Stimulated activated CD8-positive, alpha-beta memory T cell treated with anti-CD3 and anti-CD28 coated beads, Interleukin-4, amount 100 ng/mL, for 1 hour (primary cell): ENCODE measurements around the gene GPR89A.
"Not testable (repeated sequence)": the region's sequence is repeated elsewhere in the genome, so short reads cannot be mapped to it uniquely, and the experiment has no call there.

ENCODE experiments used
- DNase-seq, 2 donors: peaks; one replicate each; pipeline ENCODE4 v3.0.0-alpha.2; 2020; ENCODE audit warnings: low read depth in 2 of 2, low spot score in 1 of 2

The GPR89A gene

GRCh38 chr1:145684858-145685257 is 77.1 kb downstream of the GPR89A start:
- DNase-seq, result not testable (repeated sequence)

GRCh38 chr1:145686078-145686477 is 78.3 kb downstream of the GPR89A start:
- DNase-seq, result not testable (repeated sequence)

DNA sequence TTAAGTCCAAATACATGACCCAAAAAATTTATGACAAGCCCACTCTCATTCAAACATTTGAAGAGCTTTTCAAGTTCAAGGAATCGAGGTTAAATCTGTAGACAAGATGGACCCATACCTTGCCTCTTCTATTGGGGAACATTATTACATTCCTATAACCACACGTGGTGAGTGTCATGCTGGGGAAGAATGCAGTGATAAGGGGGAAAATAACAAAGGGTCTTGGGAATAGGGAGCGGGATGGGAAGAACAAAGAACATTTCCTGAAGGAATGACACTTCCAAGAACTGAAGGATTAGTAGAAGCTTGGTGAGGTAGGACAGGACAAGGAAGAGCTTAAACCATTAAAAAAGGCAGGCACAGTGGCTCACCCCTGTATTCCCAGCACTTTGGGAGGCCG is 80.5 kb downstream of the GPR89A start:
- no peak for DNase-seq

- DNase-seq, result no peak
Observed at GRCh38 chr1:145688924-145689323, 81.1 kb downstream of the GPR89A start.

DNA sequence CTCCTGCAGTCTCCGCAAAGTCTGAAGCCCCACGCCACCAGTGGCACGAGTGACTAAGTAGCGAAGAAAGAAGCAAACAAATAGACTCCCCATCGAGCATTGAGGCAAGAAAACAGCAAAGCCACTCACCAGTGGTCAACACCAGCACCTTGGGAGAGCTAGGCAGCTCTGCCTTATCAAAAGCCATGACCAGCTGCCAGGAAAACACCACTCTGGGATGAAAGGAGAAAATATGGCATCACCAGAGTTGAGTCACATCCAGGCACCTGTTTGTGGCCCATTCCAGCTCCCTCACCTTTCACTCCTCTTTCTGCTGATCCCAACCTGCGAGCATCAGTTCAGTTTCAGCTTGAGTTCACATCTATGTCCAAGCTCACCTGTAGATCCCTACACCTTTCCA is 82.1 kb downstream of the GPR89A start:
- DNase-seq, result no peak

GRCh38 chr1:145690587-145691558 is 83.1 kb downstream of the GPR89A start:
- peak in 1 of 2 donors; percentile 11 for DNase-seq

GRCh38 chr1:145692785-145693443 is 85.1 kb downstream of the GPR89A start:
- DNase-seq, result no peak

GRCh38 chr1:145695821-145696629 is 88.2 kb downstream of the GPR89A start:
- DNase-seq, result no peak

DNA sequence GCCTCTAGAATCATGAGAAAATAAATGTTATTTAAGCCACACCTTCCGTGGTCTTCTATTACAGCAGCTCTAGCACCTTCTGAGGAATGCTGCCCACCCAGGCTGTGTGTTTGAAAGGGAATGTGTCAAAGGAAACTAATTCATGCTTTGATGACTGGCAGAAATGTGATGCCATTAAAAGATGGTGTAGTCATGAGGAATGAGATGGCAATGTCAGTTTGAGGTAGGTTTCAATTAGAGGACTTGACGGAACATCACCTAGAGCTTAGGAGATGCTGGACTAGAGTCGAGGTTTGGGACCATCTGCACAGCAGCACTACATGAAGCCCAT is 88.8 kb downstream of the GPR89A start:
- no peak for DNase-seq

DNA sequence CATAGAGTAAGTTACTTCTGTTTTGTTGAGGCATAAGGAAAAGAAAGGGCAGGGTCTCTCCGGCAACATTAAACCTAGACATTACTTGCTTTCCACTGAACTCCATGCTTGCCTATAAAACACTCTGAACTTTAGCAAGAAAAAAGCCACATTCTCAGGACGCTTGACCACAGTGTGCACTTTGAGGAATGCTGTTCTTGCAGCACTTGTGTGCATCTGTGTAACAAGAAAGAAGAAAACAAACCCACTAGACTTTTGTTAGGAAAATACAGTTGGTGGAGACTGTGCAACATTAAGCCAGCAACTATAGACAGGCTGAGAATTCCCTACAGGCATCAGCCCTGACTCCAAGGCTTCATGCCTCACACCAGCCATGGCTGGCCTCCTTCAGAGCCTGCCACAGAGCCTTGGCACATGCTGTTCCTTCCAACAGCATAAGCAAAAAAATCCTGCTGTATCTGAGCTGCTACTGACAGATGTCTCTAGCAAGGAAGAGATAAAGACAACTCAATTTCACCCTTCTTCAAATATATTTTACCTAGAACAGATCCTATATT is 93.6 kb downstream of the GPR89A start:
- no peak for DNase-seq

DNA sequence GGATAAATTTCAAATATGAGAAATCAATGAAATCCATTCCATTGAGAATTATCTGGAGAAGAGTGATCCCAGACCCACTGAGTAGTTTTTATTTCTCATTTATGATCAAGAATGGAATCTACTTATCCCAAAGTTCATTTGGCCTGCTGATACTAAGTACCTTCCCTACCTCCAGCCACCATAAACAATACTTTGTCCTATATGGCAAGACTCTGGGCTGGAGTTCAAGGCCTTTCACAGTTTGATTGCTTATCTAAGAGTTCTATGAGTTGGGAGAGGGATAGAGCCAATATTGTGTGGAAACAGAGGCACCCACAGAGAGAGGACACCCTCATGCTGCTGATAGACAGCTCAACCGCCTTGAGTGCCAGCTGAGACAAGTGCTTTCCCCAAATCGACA is 94.3 kb downstream of the GPR89A start:
- DNase-seq, result no peak

GRCh38 chr1:145702826-145703225 is 95.0 kb downstream of the GPR89A start:
- no peak for DNase-seq

DNA sequence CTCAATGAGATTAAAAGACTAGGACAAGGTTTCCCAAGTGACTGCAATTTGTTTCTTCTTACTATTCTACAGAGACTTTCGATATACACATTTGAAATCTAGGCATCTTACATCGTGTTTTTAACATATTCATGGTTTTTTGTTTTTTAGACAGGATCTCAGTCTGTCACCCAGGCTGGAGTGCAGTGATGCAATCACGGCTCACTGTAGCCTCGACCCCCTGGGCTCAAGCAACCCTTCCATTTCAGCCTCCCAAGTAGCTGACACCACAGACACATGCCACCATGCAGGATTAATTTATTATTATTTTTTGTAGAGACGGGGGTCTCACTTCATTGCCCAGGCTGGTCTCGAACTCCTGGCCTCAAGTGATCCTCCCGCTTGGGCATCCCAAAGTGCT is 97.8 kb downstream of the GPR89A start:
- no peak for DNase-seq

DNA sequence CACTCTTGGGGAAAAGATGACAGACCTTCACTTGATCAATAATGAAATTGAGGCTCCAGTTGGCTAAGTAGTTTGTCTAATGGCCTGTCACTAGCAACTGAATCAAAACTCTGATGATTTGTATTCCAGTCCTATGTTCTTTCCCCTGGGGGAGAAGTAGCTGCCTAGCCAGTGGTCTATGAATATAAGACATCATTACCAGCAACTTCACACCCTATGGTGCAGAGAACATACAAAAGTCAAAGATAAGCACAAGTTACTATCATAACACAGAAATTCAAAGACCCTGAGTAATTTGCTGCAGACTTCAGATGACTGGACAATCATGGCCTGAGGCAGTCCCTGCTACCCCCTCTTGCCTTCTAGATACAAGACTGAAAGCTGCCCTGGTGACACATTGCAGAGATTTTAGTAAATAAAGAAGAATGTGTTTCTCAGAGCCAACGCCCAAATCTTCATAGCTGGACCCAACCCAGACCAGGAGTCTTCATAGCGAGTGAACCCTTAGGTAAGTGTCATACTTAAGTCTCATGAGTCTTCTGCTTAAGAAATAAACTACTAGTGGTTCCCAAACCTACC is 98.4 kb downstream of the GPR89A start:
- DNase-seq, result no peak

DNA sequence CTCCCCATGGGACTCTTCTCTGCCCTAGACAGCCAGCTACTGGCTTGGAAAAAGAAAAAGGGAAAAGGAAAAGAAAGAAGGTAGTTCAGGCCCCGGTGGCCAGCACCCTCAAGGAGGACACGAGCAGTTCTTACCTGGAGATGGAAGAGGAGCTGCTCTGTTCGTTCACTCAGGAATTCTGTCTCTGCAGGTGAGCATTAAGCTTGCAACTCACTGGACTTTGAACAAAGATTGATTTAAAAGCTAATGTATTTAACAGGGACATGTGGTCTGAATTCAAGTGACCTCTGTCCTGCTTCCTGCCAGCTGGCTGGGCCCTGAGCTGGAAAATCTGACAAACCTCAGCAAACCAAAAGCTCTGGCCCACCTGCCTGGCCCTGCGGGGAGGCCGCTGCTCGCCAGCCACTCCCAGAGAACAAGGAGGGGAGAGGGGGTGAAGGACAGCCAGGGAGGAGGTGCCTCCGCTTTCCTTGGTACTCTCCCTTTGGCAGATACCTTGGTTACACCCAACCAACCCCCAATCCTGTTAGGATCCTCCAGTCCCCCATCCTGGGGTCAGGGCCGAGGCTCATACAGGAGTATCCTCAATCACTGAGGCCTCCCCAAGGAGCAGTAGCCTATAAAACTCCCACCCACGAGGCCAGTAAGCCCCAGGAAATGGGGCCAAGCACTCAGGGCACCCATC is 99.5 kb downstream of the GPR89A start, which contains the start of gene PDZK1:
Gene PDZK1, minus strand, starts transcription at position 186 of the 685 bp plus-strand sequence. CDS start 19,347 bp downstream, outside the sequence.
- no peak for DNase-seq

- no peak for DNase-seq
Observed at GRCh38 chr1:145708063-145708462, 100.3 kb downstream of the GPR89A start.

DNA sequence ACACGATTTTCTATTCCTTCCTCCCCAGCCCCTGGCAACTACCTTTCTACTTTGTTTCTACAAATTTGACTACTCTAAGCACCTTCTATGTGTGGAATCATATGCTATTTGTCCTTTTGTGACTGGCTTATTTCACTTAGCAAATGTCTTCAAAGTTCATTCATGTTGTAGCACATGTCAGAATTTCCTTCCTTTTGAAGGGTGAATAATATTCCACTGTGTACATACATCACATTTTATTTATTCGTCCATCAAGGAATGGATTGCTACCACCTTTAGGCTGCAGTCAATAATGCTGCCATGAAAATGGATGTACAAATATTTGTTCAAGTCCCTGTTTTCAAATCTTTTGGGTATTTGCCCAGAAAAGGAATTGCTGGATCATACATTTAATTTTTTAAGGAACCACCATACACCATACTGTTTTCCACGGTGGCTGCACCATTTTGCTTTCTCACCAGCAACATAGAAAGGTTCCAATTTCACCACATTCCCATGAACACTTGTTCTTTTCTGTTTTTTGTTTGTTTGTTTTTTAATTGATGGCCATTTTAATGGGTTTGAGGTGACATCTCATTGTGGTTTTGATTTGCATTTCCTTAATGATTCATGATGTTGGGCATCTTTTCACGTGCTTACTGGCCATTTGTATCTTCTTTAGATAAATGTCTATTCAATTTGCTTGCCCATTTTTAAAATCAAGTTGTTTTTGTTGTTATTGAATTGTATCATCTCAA is 102.7 kb downstream of the GPR89A start:
- DNase-seq, result no peak

- no peak for DNase-seq
Observed at GRCh38 chr1:145711213-145711651, 103.4 kb downstream of the GPR89A start.

DNA sequence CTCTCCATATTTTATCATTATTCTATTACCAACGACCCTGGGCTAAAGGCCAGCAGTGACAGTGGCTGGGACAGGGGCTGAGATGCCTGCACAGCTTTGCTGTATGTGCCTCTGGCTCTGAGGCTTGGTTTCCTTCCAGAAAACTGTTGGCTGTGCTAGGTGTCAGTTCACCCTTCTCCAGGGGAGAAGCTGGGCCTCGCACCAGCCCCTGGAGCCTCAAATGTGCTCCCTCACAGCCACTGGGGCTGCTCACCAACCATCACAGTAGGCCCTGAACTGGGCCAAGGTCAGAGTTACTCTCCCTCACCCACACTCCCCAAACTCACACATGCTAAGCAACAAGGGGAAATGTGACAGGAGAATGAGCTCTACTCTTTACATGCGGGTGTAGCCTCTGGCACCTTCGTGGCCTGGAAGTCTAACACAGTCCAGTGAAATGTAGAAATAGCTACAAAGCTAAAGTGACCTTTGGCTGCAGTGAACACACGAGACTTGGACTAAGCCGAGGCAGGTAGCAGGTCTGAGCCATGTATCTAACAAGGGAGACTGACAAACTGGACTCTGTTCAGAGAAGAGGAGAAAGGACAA is 106.8 kb downstream of the GPR89A start:
- no peak for DNase-seq
